Neural cell (in vitro differentiated cells): Measurements from ENCODE around the gene IQSEC1. TPM values are rescaled to one million over a fixed set of nuclear protein-coding genes. Genes with fewer than 3 reads are reported as not detected.

Experiments used
- H2AFZ ChIP-seq: fragments of 200-600, 300-800 bp; sonication (generic), shearing (Covaris generic); 2 replicates; pipeline ENCODE4 v1.6.0; 2014; ENCODE audit warnings: low read depth, mild to moderate bottlenecking, antibody characterized with exemption, low read length, moderate library complexity
- H3F3A ChIP-seq: fragments of 200-600 bp; shearing (Covaris generic); 2 replicates; pipeline ENCODE4 v1.6.1; 2016; ENCODE audit warnings: mild to moderate bottlenecking, moderate library complexity, mixed read lengths, antibody characterized with exemption, low read length; ENCODE audit not compliant: insufficient read depth, poor library complexity, severe bottlenecking
- H3K27ac ChIP-seq: fragments of 200-600, 300-800 bp; sonication (generic), shearing (Covaris generic); 2 replicates; pipeline ENCODE4 v1.5.1; 2014; ENCODE audit warnings: mild to moderate bottlenecking, low read length, moderate library complexity
- H3K27me3 ChIP-seq: fragments of 300-800, 200-600 bp; sonication (generic), shearing (Covaris generic); 2 replicates; pipeline ENCODE4 v1.6.0; 2014; ENCODE audit warnings: mild to moderate bottlenecking, low read depth, low read length, moderate library complexity; ENCODE audit not compliant: insufficient read depth
- H3K36me3 ChIP-seq: fragments of 300-800, 200-600 bp; sonication (generic), shearing (Covaris generic); 2 replicates; pipeline ENCODE4 v1.5.1; 2014; ENCODE audit warnings: mild to moderate bottlenecking, antibody characterized with exemption, low read length, moderate library complexity; ENCODE audit not compliant: insufficient read depth
- H3K4me2 ChIP-seq: fragments of 300-800, 200-600 bp; sonication (generic), shearing (Covaris generic); 2 replicates; pipeline ENCODE4 v1.6.0; 2014; ENCODE audit warnings: mild to moderate bottlenecking, low read length
- H3K4me3 ChIP-seq: fragments of 300-800, 200-600 bp; sonication (generic), shearing (Covaris generic); 2 replicates; pipeline ENCODE4 v1.5.1; 2014; ENCODE audit warnings: mild to moderate bottlenecking, low read length, moderate library complexity
- H3K79me2 ChIP-seq: fragments of 200-600 bp; shearing (Covaris generic); replicated peaks from 2 replicates; pipeline ENCODE4 v1.6.0; 2014; ENCODE audit warnings: mild to moderate bottlenecking, low read length, moderate library complexity; ENCODE audit not compliant: insufficient read depth
- H3K9ac ChIP-seq: fragments of 300-800, 200-600 bp; sonication (generic), shearing (Covaris generic); 2 replicates; pipeline ENCODE4 v1.6.1; 2016; ENCODE audit warnings: mild to moderate bottlenecking, low read length, mixed read lengths
- H3K9me2 ChIP-seq: fragments of 200-600 bp; shearing (Covaris generic); 2 replicates; pipeline ENCODE4 v1.6.1; 2016; ENCODE audit warnings: mild to moderate bottlenecking, low read length, mixed read lengths; ENCODE audit not compliant: insufficient read depth
- H3K9me3 ChIP-seq: fragments of 200-600, 300-800 bp; sonication (generic), shearing (Covaris generic); 2 replicates; pipeline ENCODE4 v1.6.1; 2016; ENCODE audit warnings: mild to moderate bottlenecking, mixed run types, low read length, moderate library complexity, mixed read lengths
- H4K20me1 ChIP-seq: fragments of 200-600 bp; shearing (Covaris generic); 2 replicates; pipeline ENCODE4 v1.6.1; 2016; ENCODE audit warnings: mild to moderate bottlenecking, mixed run types; ENCODE audit not compliant: insufficient read depth
- EP300 ChIP-seq: fragments of 450-650 bp; conservative IDR thresholded peaks from 2 replicates; pipeline ENCODE4 v1.6.1; 2014; ENCODE audit warnings: antibody characterized with exemption, mild to moderate bottlenecking, moderate library complexity; ENCODE audit not compliant: poor library complexity, severe bottlenecking
- EZH2 ChIP-seq: fragments of 200-600, 300-800 bp; shearing (Covaris generic), sonication (generic); IDR thresholded peaks from 2 replicates; pipeline ENCODE4 v1.6.1; 2014; ENCODE audit warnings: antibody characterized with exemption, low read length, borderline replicate concordance, mild to moderate bottlenecking; ENCODE audit not compliant: insufficient read depth, poor library complexity, severe bottlenecking
- MXI1 ChIP-seq: fragments of 450-650 bp; conservative IDR thresholded peaks from 2 replicates; pipeline ENCODE4 v1.6.1; 2014; ENCODE audit warnings: antibody characterized with exemption, mild to moderate bottlenecking; ENCODE audit not compliant: poor library complexity, severe bottlenecking
- POLR2AphosphoS5 ChIP-seq: IDR thresholded peaks from 2 replicates; pipeline ENCODE4 v1.6.1; 2012
- RAD21 ChIP-seq: fragments of 450-650 bp; conservative IDR thresholded peaks from 2 replicates; pipeline ENCODE4 v1.6.1; 2014; ENCODE audit warnings: antibody characterized with exemption, mild to moderate bottlenecking, moderate library complexity
- SMC3 ChIP-seq: fragments of 450-650 bp; conservative IDR thresholded peaks from 2 replicates; pipeline ENCODE4 v1.6.1; 2014; ENCODE audit warnings: antibody characterized with exemption, mild to moderate bottlenecking, moderate library complexity; ENCODE audit not compliant: poor library complexity
- TAF1 ChIP-seq: IDR thresholded peaks from 2 replicates; pipeline ENCODE4 v1.6.1; 2012; ENCODE audit warnings: low read depth
- polyA plus RNA-seq: library from polyadenylated mRNA; depleted of rRNA; stranded (reverse); fragments of >200 nt; gene quantifications from 2 replicates; pipeline ENCODE4 v1.2.3, GENCODE V29; 2014
- TF ChIP-seq, protein P1 (sequence below): IDR thresholded peaks from 2 replicates; pipeline ENCODE4 v1.6.1; 2012; ENCODE audit warnings: borderline replicate concordance
- TF ChIP-seq, protein P2 (sequence below): fragments of 450-650 bp; IDR thresholded peaks from 2 replicates; pipeline ENCODE4 v1.5.1; 2014; ENCODE audit warnings: antibody characterized with exemption, mild to moderate bottlenecking, moderate library complexity; ENCODE audit not compliant: poor library complexity, severe bottlenecking

The IQSEC1 gene
- polyA plus RNA-seq, 1 donor from 2014 or later = 6.0 TPM

GRCh38 chr3:13044496-13045240 lies 28.6 kb downstream of the IQSEC1 start:
- Histone ChIP-seq H3K27ac (peak overlapping the region; percentile 73), H3K79me2 (no peaks in the 10 kb centered on the region), H3F3A (no peaks in the 10 kb centered on the region), H4K20me1 (no peaks in the 10 kb centered on the region), H3K27me3 (no peaks in the 10 kb centered on the region), H3K9ac (peak overlapping the region; percentile 6), H3K4me3 (no peak overlapping the region), H2AFZ (no peak overlapping the region), H3K9me2 (no peaks in the 10 kb centered on the region), H3K36me3 (no peaks in the 10 kb centered on the region), H3K9me3 (no peaks in the 10 kb centered on the region), H3K4me2 (no peak overlapping the region)
- TF ChIP-seq RAD21 (no peak), TAF1 (no peak), MXI1 (no peak), EP300 (no peak), SMC3 (no peak), EZH2 (no peak), POLR2AphosphoS5 (no peak)
- TF ChIP-seq, protein P1, sequence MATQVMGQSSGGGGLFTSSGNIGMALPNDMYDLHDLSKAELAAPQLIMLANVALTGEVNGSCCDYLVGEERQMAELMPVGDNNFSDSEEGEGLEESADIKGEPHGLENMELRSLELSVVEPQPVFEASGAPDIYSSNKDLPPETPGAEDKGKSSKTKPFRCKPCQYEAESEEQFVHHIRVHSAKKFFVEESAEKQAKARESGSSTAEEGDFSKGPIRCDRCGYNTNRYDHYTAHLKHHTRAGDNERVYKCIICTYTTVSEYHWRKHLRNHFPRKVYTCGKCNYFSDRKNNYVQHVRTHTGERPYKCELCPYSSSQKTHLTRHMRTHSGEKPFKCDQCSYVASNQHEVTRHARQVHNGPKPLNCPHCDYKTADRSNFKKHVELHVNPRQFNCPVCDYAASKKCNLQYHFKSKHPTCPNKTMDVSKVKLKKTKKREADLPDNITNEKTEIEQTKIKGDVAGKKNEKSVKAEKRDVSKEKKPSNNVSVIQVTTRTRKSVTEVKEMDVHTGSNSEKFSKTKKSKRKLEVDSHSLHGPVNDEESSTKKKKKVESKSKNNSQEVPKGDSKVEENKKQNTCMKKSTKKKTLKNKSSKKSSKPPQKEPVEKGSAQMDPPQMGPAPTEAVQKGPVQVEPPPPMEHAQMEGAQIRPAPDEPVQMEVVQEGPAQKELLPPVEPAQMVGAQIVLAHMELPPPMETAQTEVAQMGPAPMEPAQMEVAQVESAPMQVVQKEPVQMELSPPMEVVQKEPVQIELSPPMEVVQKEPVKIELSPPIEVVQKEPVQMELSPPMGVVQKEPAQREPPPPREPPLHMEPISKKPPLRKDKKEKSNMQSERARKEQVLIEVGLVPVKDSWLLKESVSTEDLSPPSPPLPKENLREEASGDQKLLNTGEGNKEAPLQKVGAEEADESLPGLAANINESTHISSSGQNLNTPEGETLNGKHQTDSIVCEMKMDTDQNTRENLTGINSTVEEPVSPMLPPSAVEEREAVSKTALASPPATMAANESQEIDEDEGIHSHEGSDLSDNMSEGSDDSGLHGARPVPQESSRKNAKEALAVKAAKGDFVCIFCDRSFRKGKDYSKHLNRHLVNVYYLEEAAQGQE = no peak
- TF ChIP-seq, protein P2, sequence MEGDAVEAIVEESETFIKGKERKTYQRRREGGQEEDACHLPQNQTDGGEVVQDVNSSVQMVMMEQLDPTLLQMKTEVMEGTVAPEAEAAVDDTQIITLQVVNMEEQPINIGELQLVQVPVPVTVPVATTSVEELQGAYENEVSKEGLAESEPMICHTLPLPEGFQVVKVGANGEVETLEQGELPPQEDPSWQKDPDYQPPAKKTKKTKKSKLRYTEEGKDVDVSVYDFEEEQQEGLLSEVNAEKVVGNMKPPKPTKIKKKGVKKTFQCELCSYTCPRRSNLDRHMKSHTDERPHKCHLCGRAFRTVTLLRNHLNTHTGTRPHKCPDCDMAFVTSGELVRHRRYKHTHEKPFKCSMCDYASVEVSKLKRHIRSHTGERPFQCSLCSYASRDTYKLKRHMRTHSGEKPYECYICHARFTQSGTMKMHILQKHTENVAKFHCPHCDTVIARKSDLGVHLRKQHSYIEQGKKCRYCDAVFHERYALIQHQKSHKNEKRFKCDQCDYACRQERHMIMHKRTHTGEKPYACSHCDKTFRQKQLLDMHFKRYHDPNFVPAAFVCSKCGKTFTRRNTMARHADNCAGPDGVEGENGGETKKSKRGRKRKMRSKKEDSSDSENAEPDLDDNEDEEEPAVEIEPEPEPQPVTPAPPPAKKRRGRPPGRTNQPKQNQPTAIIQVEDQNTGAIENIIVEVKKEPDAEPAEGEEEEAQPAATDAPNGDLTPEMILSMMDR = no peak

GRCh38 chr3:13043656-13044055 lies 29.6 kb downstream of the IQSEC1 start:
- no peaks in the 10 kb centered on the region for H3K36me3 ChIP-seq
- TF ChIP-seq TAF1 = no peak
- TF ChIP-seq EZH2 = no peak
- no peak for TF ChIP-seq SMC3
- TF ChIP-seq MXI1 = no peak
- TF ChIP-seq POLR2AphosphoS5 = no peak
- H3K27ac ChIP-seq = peak overlapping the region; percentile 82
- H4K20me1 ChIP-seq = no peaks in the 10 kb centered on the region
- H3K4me2 ChIP-seq = no peak overlapping the region
- H2AFZ ChIP-seq = no peak overlapping the region
- H3K4me3 ChIP-seq = no peak overlapping the region
- no peaks in the 10 kb centered on the region for H3K27me3 ChIP-seq
- H3F3A ChIP-seq = no peaks in the 10 kb centered on the region
- H3K9ac ChIP-seq = peak overlapping the region; percentile 57
- H3K9me2 ChIP-seq = no peaks in the 10 kb centered on the region
- H3K9me3 ChIP-seq = no peaks in the 10 kb centered on the region
- no peaks in the 10 kb centered on the region for H3K79me2 ChIP-seq
